IMR-90 (cell line): ENCODE data around the gene IGF2BP3. TPM values are rescaled to one million over a fixed set of nuclear protein-coding genes. Genes with fewer than 3 reads are reported as not detected.

Experiments
- ATAC-seq: fragments of 200-7000 bp; cut with Tn5 transposase; 2 replicates; pipeline ENCODE4 v1.9.1; 2020; ENCODE audit warnings: low read depth, mild to moderate bottlenecking, moderate library complexity
- BruUV-seq: library from RNA; stranded (reverse); fragments of 400-500 nt; replicated peaks from 2 replicates; lab custom pipeline; 2021; lab: Mats Ljungman, UMichigan
- CTCF ChIA-PET: fragments of 300-600 bp; formaldehyde crosslinking; extraction: SDS; loops from one replicate; lab custom pipeline; 2021; ENCODE audit warnings: antibody characterized with exemption; lab: Yijun Ruan, JAX
- POLR2A ChIA-PET: fragments of 300-600 bp; sonication (Branson Sonifier 250); formaldehyde crosslinking; loops from one replicate; lab custom pipeline; 2022; ENCODE audit warnings: antibody characterized with exemption; ENCODE audit not compliant: unreplicated experiment; lab: Charles Lee
- DNase-seq: peaks from one replicate; pipeline ENCODE4 v3.0.0; 2013
- H2AFZ ChIP-seq: replicated peaks from 2 replicates; pipeline ENCODE3; 2013; ENCODE audit warnings: low read length, mild to moderate bottlenecking; ENCODE audit not compliant: poor library complexity
- H2AK5ac ChIP-seq: 2 replicates; pipeline ENCODE4 v1.6.1; 2013; ENCODE audit warnings: low read depth, low read length, inconsistent platforms
- H2AK9ac ChIP-seq: replicated peaks from 2 replicates; pipeline ENCODE3; 2013; ENCODE audit warnings: mild to moderate bottlenecking, low read depth, low read length, moderate library complexity; ENCODE audit not compliant: poor library complexity
- H2BK120ac ChIP-seq: 2 replicates; pipeline ENCODE4 v1.6.1; 2013; ENCODE audit warnings: low read depth, low read length, inconsistent platforms
- H2BK15ac ChIP-seq: 3 replicates; pipeline ENCODE4 v1.6.1; 2013; ENCODE audit warnings: low read depth, low read length, inconsistent platforms
- H2BK20ac ChIP-seq: 2 replicates; pipeline ENCODE4 v1.6.1; 2013; ENCODE audit warnings: low read depth, mild to moderate bottlenecking, inconsistent platforms, low read length, moderate library complexity
- H2BK5ac ChIP-seq: 2 replicates; pipeline ENCODE4 v1.6.1; 2013; ENCODE audit warnings: mild to moderate bottlenecking, low read depth, low read length, inconsistent platforms; ENCODE audit not compliant: poor library complexity, severe bottlenecking
- H3K14ac ChIP-seq: replicated peaks from 2 replicates; pipeline ENCODE4 v1.6.1; 2013; ENCODE audit warnings: low read depth, low read length, inconsistent platforms
- H3K18ac ChIP-seq: 2 replicates; pipeline ENCODE4 v1.6.1; 2013; ENCODE audit warnings: low read depth, low read length, control low read depth
- H3K23ac ChIP-seq: 2 replicates; pipeline ENCODE4 v1.6.1; 2013; ENCODE audit warnings: low read depth, low read length, inconsistent platforms
- H3K27ac ChIP-seq: 2 replicates; pipeline ENCODE4 v1.5.1; 2013; ENCODE audit warnings: mild to moderate bottlenecking, control low read depth, low read length; ENCODE audit not compliant: insufficient read depth
- H3K27me3 ChIP-seq: 2 replicates; pipeline ENCODE4 v1.6.1; 2013; ENCODE audit warnings: low read length; ENCODE audit not compliant: control insufficient read depth, insufficient read depth
- H3K36me3 ChIP-seq: 2 replicates; pipeline ENCODE4 v1.6.1; 2013; ENCODE audit warnings: low read length, mixed read lengths; ENCODE audit not compliant: control insufficient read depth, insufficient read depth
- H3K4ac ChIP-seq: 2 replicates; pipeline ENCODE4 v1.6.1; 2013; ENCODE audit warnings: low read depth, low read length, inconsistent platforms
- H3K4me1 ChIP-seq: 2 replicates; pipeline ENCODE4 v1.6.1; 2013; ENCODE audit warnings: low read length, mixed read lengths; ENCODE audit not compliant: control insufficient read depth, insufficient read depth
- H3K4me2 ChIP-seq: 2 replicates; pipeline ENCODE4 v1.6.1; 2013; ENCODE audit warnings: low read depth, mild to moderate bottlenecking, control low read depth, low read length, moderate library complexity
- H3K4me3 ChIP-seq: 2 replicates; pipeline ENCODE4 v1.5.1; 2013; ENCODE audit warnings: low read depth, mild to moderate bottlenecking, control low read depth, low read length, moderate library complexity; ENCODE audit not compliant: insufficient read depth
- H3K56ac ChIP-seq: 2 replicates; pipeline ENCODE4 v1.6.1; 2013; ENCODE audit warnings: low read length, inconsistent platforms; ENCODE audit not compliant: insufficient read depth; ENCODE audit errors: extremely low read depth
- H3K79me1 ChIP-seq, 2 experiments: 2 replicates each; pipeline ENCODE4 v1.6.1; 2013; ENCODE audit warnings: low read length in 2 of 2, inconsistent platforms in 1 of 2, low read depth in 1 of 2
- H3K9ac ChIP-seq: 2 replicates; pipeline ENCODE4 v1.6.1; 2013; ENCODE audit warnings: low read depth, low read length, control low read depth
- H3K9me1 ChIP-seq: 2 replicates; pipeline ENCODE4 v1.6.1; 2013; ENCODE audit warnings: low read length, inconsistent platforms; ENCODE audit not compliant: insufficient read depth
- H3K9me3 ChIP-seq: 2 replicates; pipeline ENCODE4 v1.6.1; 2013; ENCODE audit warnings: low read length; ENCODE audit not compliant: control insufficient read depth, insufficient read depth
- H4K20me1 ChIP-seq: 2 replicates; pipeline ENCODE4 v1.6.1; 2013; ENCODE audit warnings: low read length, inconsistent platforms; ENCODE audit not compliant: insufficient read depth
- H4K5ac ChIP-seq: 2 replicates; pipeline ENCODE4 v1.6.1; 2013; ENCODE audit warnings: mild to moderate bottlenecking, low read depth, low read length, control low read depth
- H4K8ac ChIP-seq, 2 experiments: 2 replicates each; pipeline ENCODE4 v1.6.1; 2013; ENCODE audit warnings: low read depth in 2 of 2, low read length in 2 of 2, control low read depth in 1 of 2, inconsistent platforms in 1 of 2
- H4K91ac ChIP-seq: 2 replicates; pipeline ENCODE4 v1.6.1; 2013; ENCODE audit warnings: low read depth, low read length, inconsistent platforms; ENCODE audit not compliant: insufficient read depth
- MAFK ChIP-seq: IDR thresholded peaks from 2 replicates; pipeline ENCODE4 v1.6.1; 2012; ENCODE audit warnings: low read depth, low read length, improper control_type of control experiment
- NFE2L2 ChIP-seq: fragments of 150-350 bp; IDR thresholded peaks from 2 replicates; pipeline ENCODE4 v1.6.1; 2016; ENCODE audit warnings: low read depth, mild to moderate bottlenecking, low read length
- RAD21 ChIP-seq: IDR thresholded peaks from 2 replicates; pipeline ENCODE4 v1.6.1; 2012; ENCODE audit warnings: low read length, improper control_type of control experiment
- USF2 ChIP-seq: fragments of 150-350 bp; IDR thresholded peaks from 2 replicates; pipeline ENCODE4 v1.6.1; 2017; ENCODE audit warnings: mild to moderate bottlenecking, antibody characterized with exemption, low read length, low read depth
- WGBS, 2 experiments: methylation state at CpG; one replicate each; pipeline versions ENCODE4 v1.1.5 to v1.1.7; 2013; ENCODE audit warnings: missing lambda C conversion rate in 2 of 2; ENCODE audit not compliant: insufficient read length in 1 of 2; ENCODE audit errors: extremely low coverage in 2 of 2; 5-methylcytosine and 5-hydroxymethylcytosine counted together
- dilution Hi-C: fragments of 300-500 bp; cut with HindIII; formaldehyde crosslinking; loops from one replicate; pipeline ENCODE4 v1.14.3; 2018; ENCODE audit warnings: low sequenced_read_pairs; ENCODE audit not compliant: unreplicated experiment
- in situ Hi-C: fragments of 300-500 bp; cut with MboI; formaldehyde crosslinking; loops from 3 replicates; pipeline ENCODE4 v1.14.3; 2019; ENCODE audit warnings: low sequenced_read_pairs, inconsistent platforms, mixed read lengths
- intact Hi-C: fragments of 100-400 bp; cut with micrococcal nuclease; formaldehyde crosslinking; loops from 2 replicates; pipeline ENCODE4 v1.10.0; 2022
- polyA plus RNA-seq, 3 experiments: library from polyadenylated mRNA; depleted of rRNA; stranded (reverse); fragments of >200 nt; gene quantifications; 2 replicates each; pipeline ENCODE4 v1.2.3, GENCODE V29; 2012; ENCODE audit warnings: low replicate concordance in 1 of 3
- total RNA-seq: library from RNA; depleted of rRNA; stranded (reverse); fragments of >200 nt; gene quantifications from 2 replicates; pipeline ENCODE4 v1.2.3, GENCODE V29; 2012

IGF2BP3 gene
- total and polyA plus RNA-seq, 2 of the 4 experiments (the other 2 are of a cell fraction), result 50.9 to 59.3 TPM

GRCh38 chr7:23486002-23486773 is 15.9 kb upstream of the IGF2BP3 start:
- H3K9me1 ChIP-seq, result no peaks in the 10 kb centered on the region
- no peak overlapping the region for H2AFZ ChIP-seq
- CTCF ChIA-PET, result no interaction called here
- ATAC-seq (no peak), DNase-seq (no peak)
- no peak overlapping the region for H3K9ac ChIP-seq
- dilution Hi-C loops (no loop called here), in situ Hi-C loops (no loop called here), intact Hi-C loops (no loop called here)
- H2AK5ac ChIP-seq, result no peak overlapping the region
- H2BK15ac ChIP-seq, result no peak overlapping the region
- WGBS, 2 experiments, result 80% methylated on average over 2 of the region's 13 CpGs; no CpG with 5 or more reads in 1 of the 2 experiments
- BruUV-seq, result no TSS peak
- no peak overlapping the region for H2BK5ac ChIP-seq
- H3K27ac ChIP-seq, result no peak overlapping the region
- H4K20me1 ChIP-seq, result no peaks in the 10 kb centered on the region
- H3K79me1 ChIP-seq, result peaks cover 0 to 7% of the 10 kb centered on the region in 2 experiments
- no peak overlapping the region for H3K18ac ChIP-seq
- no peak for TF ChIP-seq USF2
- no peak for TF ChIP-seq MAFK
- TF ChIP-seq RAD21, result no peak
- TF ChIP-seq NFE2L2, result no peak
- no peak overlapping the region for H4K8ac ChIP-seq
- POLR2A ChIA-PET, result no interaction called here
- H2AK9ac ChIP-seq, result no peak overlapping the region
- H4K91ac ChIP-seq, result no peak overlapping the region
- H4K5ac ChIP-seq, result no peak overlapping the region
- no peak overlapping the region for H3K4me3 ChIP-seq
- peaks cover 3% of the 10 kb centered on the region; the same call in 1 of the 2 replicates for H3K4me1 ChIP-seq
- no peak overlapping the region for H3K4ac ChIP-seq
- no peak overlapping the region for H3K4me2 ChIP-seq
- H3K56ac ChIP-seq, result no peak overlapping the region
- no peaks in the 10 kb centered on the region for H3K36me3 ChIP-seq
- H3K14ac ChIP-seq, result no peak overlapping the region
- no peak overlapping the region for H2BK20ac ChIP-seq
- H3K27me3 ChIP-seq, result no peaks in the 10 kb centered on the region
- H2BK120ac ChIP-seq, result no peak overlapping the region
- no peak overlapping the region for H3K23ac ChIP-seq
- no peaks in the 10 kb centered on the region for H3K9me3 ChIP-seq
